Liver (tissue), 9 donors: ENCODE data around the gene NHERF2. TPM values are rescaled to one million over a fixed set of nuclear protein-coding genes. Genes with fewer than 3 reads are reported as not detected.

Experiments used
- DNase-seq: peaks from one replicate; pipeline ENCODE4 v3.0.0-alpha.2; 2017; ENCODE audit warnings: low spot score
- H3K27ac ChIP-seq, 2 donors: one replicate each; pipeline ENCODE4 v1.7.0; 2013; ENCODE audit warnings: inconsistent platforms in 2 of 2, low read length in 2 of 2, control low read depth in 1 of 2, low read depth in 1 of 2, mild to moderate bottlenecking in 1 of 2
- H3K27me3 ChIP-seq, 4 donors: one replicate each; pipeline versions ENCODE4 v1.6.1 to v1.7.0; 2013; ENCODE audit warnings: low read length in 3 of 4, inconsistent platforms in 1 of 4, mild to moderate bottlenecking in 1 of 4, moderate library complexity in 1 of 4; ENCODE audit not compliant: control insufficient read depth in 4 of 4, insufficient read depth in 4 of 4
- H3K36me3 ChIP-seq, 4 donors: one replicate each; pipeline versions ENCODE4 v1.6.1 to v1.7.0; 2013; ENCODE audit warnings: low read length in 3 of 4, mild to moderate bottlenecking in 3 of 4, low read depth in 1 of 4, moderate library complexity in 1 of 4; ENCODE audit not compliant: control insufficient read depth in 4 of 4, insufficient read depth in 3 of 4
- H3K4me1 ChIP-seq, 4 donors: one replicate each; pipeline versions ENCODE4 v1.6.1 to v1.7.0; 2013; ENCODE audit warnings: low read length in 3 of 4, mild to moderate bottlenecking in 3 of 4, moderate library complexity in 1 of 4; ENCODE audit not compliant: control insufficient read depth in 4 of 4, insufficient read depth in 4 of 4
- H3K4me3 ChIP-seq, 3 donors: one replicate each; pipeline versions ENCODE4 v1.6.1 to v1.7.0; 2013; ENCODE audit warnings: low read length in 3 of 3, control low read depth in 1 of 3, low read depth in 1 of 3, mild to moderate bottlenecking in 1 of 3
- H3K9ac ChIP-seq, 2 donors: one replicate each; pipeline ENCODE4 v1.7.0; 2013; ENCODE audit warnings: low read length in 2 of 2, mild to moderate bottlenecking in 2 of 2, moderate library complexity in 2 of 2, control low read depth in 1 of 2, low read depth in 1 of 2
- H3K9me3 ChIP-seq, 4 donors: one replicate each; pipeline versions ENCODE4 v1.6.1 to v1.7.0; 2013; ENCODE audit warnings: low read length in 3 of 4; ENCODE audit not compliant: control insufficient read depth in 4 of 4
- EGR1 ChIP-seq, 2 donors: IDR thresholded peaks; 2 replicates each; pipeline ENCODE4 v1.6.1; 2016 to 2018; ENCODE audit warnings: antibody characterized with exemption in 2 of 2, low read depth in 2 of 2
- FOXA1 ChIP-seq: IDR thresholded peaks from 2 replicates; pipeline ENCODE4 v1.6.1; 2016; ENCODE audit warnings: antibody characterized with exemption
- FOXA2 ChIP-seq: IDR thresholded peaks from 2 replicates; pipeline ENCODE4 v1.6.1; 2016; ENCODE audit warnings: antibody characterized with exemption
- GABPA ChIP-seq, 2 donors: IDR thresholded peaks in 1 of 2; conservative IDR thresholded peaks in 1 of 2; 2 replicates each; pipeline ENCODE4 v1.6.1; 2016; ENCODE audit warnings: antibody characterized with exemption in 2 of 2, mild to moderate bottlenecking in 1 of 2, moderate library complexity in 1 of 2
- HNF4A ChIP-seq, 2 donors: conservative IDR thresholded peaks; 2 replicates each; pipeline ENCODE4 v1.6.1; 2016; ENCODE audit warnings: antibody characterized with exemption in 2 of 2, mild to moderate bottlenecking in 2 of 2
- HNF4G ChIP-seq: IDR thresholded peaks from 2 replicates; pipeline ENCODE4 v1.6.1; 2016; ENCODE audit warnings: antibody characterized with exemption
- JUND ChIP-seq, 2 donors: IDR thresholded peaks; 2 replicates each; pipeline ENCODE4 v1.6.1; 2016; ENCODE audit warnings: antibody characterized with exemption in 2 of 2
- NR2F2 ChIP-seq: IDR thresholded peaks from 2 replicates; pipeline ENCODE4 v1.6.1; 2016; ENCODE audit warnings: antibody characterized with exemption
- RAD21 ChIP-seq, 2 donors: IDR thresholded peaks; 2 replicates each; pipeline ENCODE4 v1.6.1; 2016; ENCODE audit warnings: antibody characterized with exemption in 2 of 2, mild to moderate bottlenecking in 2 of 2
- RXRA ChIP-seq, 2 donors: IDR thresholded peaks; 2 replicates each; pipeline ENCODE4 v1.6.1; 2017 to 2018; ENCODE audit warnings: antibody characterized with exemption in 2 of 2, mild to moderate bottlenecking in 1 of 2
- SP1 ChIP-seq: IDR thresholded peaks from 2 replicates; pipeline ENCODE4 v1.6.1; 2018; ENCODE audit warnings: antibody characterized with exemption, mild to moderate bottlenecking
- TAF1 ChIP-seq: conservative IDR thresholded peaks from 2 replicates; pipeline ENCODE4 v1.6.1; 2016; ENCODE audit warnings: antibody characterized with exemption, mild to moderate bottlenecking
- YY1 ChIP-seq: IDR thresholded peaks from 2 replicates; pipeline ENCODE4 v1.6.1; 2016; ENCODE audit warnings: antibody characterized with exemption, mild to moderate bottlenecking
- WGBS: extraction: QIAGEN DNeasy Blood & Tissue Kit; methylation state at CpG from one replicate; pipeline ENCODE4 v1.1.7; 2013; 5-methylcytosine and 5-hydroxymethylcytosine counted together
- polyA plus RNA-seq, 2 donors: library from polyadenylated mRNA; stranded (reverse) in 1 of 2; unstranded in 1 of 2; fragments of 200-250 nt in 1 of 2; fragments of >200 nt in 1 of 2; fragmentation: Nextera tagmentation in 1 of 2; extraction: Ambion mirVana in 1 of 2; gene quantifications; one replicate each; pipeline versions ENCODE4 v1.2.1 to v1.2.3, GENCODE V29; 2013 to 2015
- total RNA-seq, 2 donors: library from RNA; depleted of rRNA; stranded (reverse); fragments of >200 nt; gene quantifications; one replicate each; pipeline ENCODE4 v1.2.3, GENCODE V29; 2014
- TF ChIP-seq, protein P1 (sequence below): IDR thresholded peaks from 2 replicates; pipeline ENCODE4 v1.6.1; 2016; ENCODE audit warnings: antibody characterized with exemption
- TF ChIP-seq, protein P2 (sequence below): IDR thresholded peaks from 2 replicates; pipeline ENCODE4 v1.6.1; 2016; ENCODE audit warnings: antibody characterized with exemption
- TF ChIP-seq, protein P3 (sequence below): IDR thresholded peaks from 2 replicates; pipeline ENCODE4 v1.6.1; 2016; ENCODE audit warnings: antibody characterized with exemption, mild to moderate bottlenecking
- TF ChIP-seq, protein P4 (sequence below): IDR thresholded peaks from 2 replicates; pipeline ENCODE4 v1.6.1; 2016; ENCODE audit warnings: antibody characterized with exemption
- TF ChIP-seq, protein P5 (sequence below): fragments of 150-350 bp; IDR thresholded peaks from 2 replicates; pipeline ENCODE4 v1.5.1; 2017; ENCODE audit warnings: improper control_type of control experiment, low read depth, low read length; ENCODE audit not compliant: missing input control
- donor health status: healthy.
- donor health status: healthy.
- donor health status: healthy.
- donor health status: healthy.
- donor health status: healthy.

Gene NHERF2
- total and polyA plus RNA-seq, 4 donors = 36.6 to 205 (median 74.1) TPM

DNA sequence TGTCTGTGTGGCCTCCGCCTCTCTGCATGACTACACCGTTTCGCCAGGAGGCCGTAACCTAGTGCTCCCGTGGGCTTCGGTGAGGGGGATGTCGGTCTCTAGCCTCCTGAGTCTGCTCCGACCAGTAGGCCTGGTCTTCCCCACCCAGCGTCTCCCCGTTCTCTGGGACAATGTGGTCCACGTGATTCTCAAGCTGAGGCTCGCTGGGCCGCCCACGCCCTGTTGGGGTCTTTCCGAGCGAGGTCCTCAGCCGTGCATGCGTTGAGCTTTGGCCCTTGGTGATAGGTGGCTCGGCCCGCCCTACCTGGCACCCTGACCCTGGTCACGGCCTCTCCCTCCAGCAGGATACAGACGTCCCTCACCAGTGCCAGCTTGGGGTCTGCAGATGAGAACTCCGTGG, 52.0 kb downstream of the NHERF2 start:
- Histone ChIP-seq H3K27me3 (no peaks in the 10 kb centered on the region), H3K36me3 (peaks cover 0 to 44% (median 10%) of the 10 kb centered on the region in 4 donors), H3K4me1 (peaks cover 2 to 21% (median 7%) of the 10 kb centered on the region in 4 donors), H3K9me3 (no peaks in the 10 kb centered on the region), H3K27ac (no peak overlapping the region), H3K9ac (no peak overlapping the region), H3K4me3 (no peak overlapping the region)
- no peak for TF ChIP-seq YY1
- no peak for TF ChIP-seq GABPA (IDR thresholded peaks at IDR 0.05 in 1 of 2, conservative IDR thresholded peaks at IDR 0.05 in 1 of 2)
- TF ChIP-seq, protein P1, sequence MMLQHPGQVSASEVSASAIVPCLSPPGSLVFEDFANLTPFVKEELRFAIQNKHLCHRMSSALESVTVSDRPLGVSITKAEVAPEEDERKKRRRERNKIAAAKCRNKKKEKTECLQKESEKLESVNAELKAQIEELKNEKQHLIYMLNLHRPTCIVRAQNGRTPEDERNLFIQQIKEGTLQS = no peak
- TF ChIP-seq FOXA2 = no peak
- no peak for TF ChIP-seq HNF4A (conservative IDR thresholded peaks at IDR 0.05)
- TF ChIP-seq, protein P2, sequence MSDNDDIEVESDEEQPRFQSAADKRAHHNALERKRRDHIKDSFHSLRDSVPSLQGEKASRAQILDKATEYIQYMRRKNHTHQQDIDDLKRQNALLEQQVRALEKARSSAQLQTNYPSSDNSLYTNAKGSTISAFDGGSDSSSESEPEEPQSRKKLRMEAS = no peak
- no peak for TF ChIP-seq RAD21 (IDR thresholded peaks at IDR 0.05)
- no peak for TF ChIP-seq NR2F2
- no peak for TF ChIP-seq HNF4G
- no peak for TF ChIP-seq FOXA1
- TF ChIP-seq SP1 = no peak
- no peak for TF ChIP-seq EGR1 (IDR thresholded peaks at IDR 0.05; ENCODE audit: low read depth in 2 of 2)
- TF ChIP-seq, protein P3, sequence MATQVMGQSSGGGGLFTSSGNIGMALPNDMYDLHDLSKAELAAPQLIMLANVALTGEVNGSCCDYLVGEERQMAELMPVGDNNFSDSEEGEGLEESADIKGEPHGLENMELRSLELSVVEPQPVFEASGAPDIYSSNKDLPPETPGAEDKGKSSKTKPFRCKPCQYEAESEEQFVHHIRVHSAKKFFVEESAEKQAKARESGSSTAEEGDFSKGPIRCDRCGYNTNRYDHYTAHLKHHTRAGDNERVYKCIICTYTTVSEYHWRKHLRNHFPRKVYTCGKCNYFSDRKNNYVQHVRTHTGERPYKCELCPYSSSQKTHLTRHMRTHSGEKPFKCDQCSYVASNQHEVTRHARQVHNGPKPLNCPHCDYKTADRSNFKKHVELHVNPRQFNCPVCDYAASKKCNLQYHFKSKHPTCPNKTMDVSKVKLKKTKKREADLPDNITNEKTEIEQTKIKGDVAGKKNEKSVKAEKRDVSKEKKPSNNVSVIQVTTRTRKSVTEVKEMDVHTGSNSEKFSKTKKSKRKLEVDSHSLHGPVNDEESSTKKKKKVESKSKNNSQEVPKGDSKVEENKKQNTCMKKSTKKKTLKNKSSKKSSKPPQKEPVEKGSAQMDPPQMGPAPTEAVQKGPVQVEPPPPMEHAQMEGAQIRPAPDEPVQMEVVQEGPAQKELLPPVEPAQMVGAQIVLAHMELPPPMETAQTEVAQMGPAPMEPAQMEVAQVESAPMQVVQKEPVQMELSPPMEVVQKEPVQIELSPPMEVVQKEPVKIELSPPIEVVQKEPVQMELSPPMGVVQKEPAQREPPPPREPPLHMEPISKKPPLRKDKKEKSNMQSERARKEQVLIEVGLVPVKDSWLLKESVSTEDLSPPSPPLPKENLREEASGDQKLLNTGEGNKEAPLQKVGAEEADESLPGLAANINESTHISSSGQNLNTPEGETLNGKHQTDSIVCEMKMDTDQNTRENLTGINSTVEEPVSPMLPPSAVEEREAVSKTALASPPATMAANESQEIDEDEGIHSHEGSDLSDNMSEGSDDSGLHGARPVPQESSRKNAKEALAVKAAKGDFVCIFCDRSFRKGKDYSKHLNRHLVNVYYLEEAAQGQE = no peak
- TF ChIP-seq RXRA (IDR thresholded peaks at IDR 0.05) = no peak
- no peak for TF ChIP-seq JUND (IDR thresholded peaks at IDR 0.05)
- TF ChIP-seq, protein P4, sequence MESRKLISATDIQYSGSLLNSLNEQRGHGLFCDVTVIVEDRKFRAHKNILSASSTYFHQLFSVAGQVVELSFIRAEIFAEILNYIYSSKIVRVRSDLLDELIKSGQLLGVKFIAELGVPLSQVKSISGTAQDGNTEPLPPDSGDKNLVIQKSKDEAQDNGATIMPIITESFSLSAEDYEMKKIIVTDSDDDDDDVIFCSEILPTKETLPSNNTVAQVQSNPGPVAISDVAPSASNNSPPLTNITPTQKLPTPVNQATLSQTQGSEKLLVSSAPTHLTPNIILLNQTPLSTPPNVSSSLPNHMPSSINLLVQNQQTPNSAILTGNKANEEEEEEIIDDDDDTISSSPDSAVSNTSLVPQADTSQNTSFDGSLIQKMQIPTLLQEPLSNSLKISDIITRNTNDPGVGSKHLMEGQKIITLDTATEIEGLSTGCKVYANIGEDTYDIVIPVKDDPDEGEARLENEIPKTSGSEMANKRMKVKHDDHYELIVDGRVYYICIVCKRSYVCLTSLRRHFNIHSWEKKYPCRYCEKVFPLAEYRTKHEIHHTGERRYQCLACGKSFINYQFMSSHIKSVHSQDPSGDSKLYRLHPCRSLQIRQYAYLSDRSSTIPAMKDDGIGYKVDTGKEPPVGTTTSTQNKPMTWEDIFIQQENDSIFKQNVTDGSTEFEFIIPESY = no peak
- no peak for TF ChIP-seq TAF1
- 96% methylated on average over 23 of the region's 23 CpGs for WGBS
- no peak for DNase-seq

DNA sequence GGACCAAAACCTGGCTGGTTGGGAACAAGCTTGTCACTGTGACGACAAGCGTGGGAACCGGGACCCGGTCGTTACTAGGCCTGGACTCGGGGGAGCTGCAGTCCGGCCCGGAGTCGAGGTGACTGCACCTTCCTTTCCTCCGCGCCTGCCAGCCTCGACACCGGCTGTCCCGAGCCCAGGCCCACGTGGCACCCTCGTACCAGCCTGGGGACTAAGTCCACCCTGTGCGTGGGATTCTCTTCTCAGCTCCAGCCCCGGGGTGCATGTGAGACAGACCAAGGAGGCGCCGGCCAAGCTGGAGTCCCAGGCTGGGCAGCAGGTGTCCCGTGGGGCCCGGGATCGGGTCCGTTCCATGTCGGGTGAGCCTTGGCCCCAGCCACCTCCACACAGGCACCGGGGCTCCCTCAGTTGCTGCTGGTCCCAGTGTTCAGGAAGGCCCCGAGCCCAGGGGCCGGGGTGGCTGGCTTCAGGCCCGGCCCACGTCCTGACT, 52.7 kb downstream of the NHERF2 start:
- Histone ChIP-seq H3K4me3 (no peak overlapping the region), H3K4me1 (peaks cover 2 to 21% (median 7%) of the 10 kb centered on the region in 4 donors), H3K27me3 (no peaks in the 10 kb centered on the region), H3K9ac (no peak overlapping the region), H3K9me3 (no peaks in the 10 kb centered on the region), H3K27ac (no peak overlapping the region), H3K36me3 (peaks cover 2 to 44% (median 10%) of the 10 kb centered on the region in 4 donors)
- WGBS = 96% methylated on average over 30 of the region's 30 CpGs
- DNase-seq = no peak
- TF ChIP-seq, protein P4 = no peak
- TF ChIP-seq FOXA2 (no peak), YY1 (no peak), GABPA (IDR thresholded peaks at IDR 0.05 in 1 of 2, conservative IDR thresholded peaks at IDR 0.05 in 1 of 2) (no peak), JUND (IDR thresholded peaks at IDR 0.05) (no peak), HNF4G (no peak), HNF4A (conservative IDR thresholded peaks at IDR 0.05) (no peak), SP1 (no peak), NR2F2 (no peak), TAF1 (no peak), FOXA1 (no peak), RAD21 (IDR thresholded peaks at IDR 0.05) (no peak)
- TF ChIP-seq, protein P5, sequence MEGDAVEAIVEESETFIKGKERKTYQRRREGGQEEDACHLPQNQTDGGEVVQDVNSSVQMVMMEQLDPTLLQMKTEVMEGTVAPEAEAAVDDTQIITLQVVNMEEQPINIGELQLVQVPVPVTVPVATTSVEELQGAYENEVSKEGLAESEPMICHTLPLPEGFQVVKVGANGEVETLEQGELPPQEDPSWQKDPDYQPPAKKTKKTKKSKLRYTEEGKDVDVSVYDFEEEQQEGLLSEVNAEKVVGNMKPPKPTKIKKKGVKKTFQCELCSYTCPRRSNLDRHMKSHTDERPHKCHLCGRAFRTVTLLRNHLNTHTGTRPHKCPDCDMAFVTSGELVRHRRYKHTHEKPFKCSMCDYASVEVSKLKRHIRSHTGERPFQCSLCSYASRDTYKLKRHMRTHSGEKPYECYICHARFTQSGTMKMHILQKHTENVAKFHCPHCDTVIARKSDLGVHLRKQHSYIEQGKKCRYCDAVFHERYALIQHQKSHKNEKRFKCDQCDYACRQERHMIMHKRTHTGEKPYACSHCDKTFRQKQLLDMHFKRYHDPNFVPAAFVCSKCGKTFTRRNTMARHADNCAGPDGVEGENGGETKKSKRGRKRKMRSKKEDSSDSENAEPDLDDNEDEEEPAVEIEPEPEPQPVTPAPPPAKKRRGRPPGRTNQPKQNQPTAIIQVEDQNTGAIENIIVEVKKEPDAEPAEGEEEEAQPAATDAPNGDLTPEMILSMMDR = no peak
- TF ChIP-seq, protein P1 = no peak
